ENCODE results near the gene TNS3. TPM values are rescaled to one million over a fixed set of nuclear protein-coding genes. Genes with fewer than 3 reads are reported as not detected.

Gene TNS3
- total RNA-seq, 5 donors from 2014 or later (not counting 1 experiment from before 2014, with no cell fraction given) = 0.58 to 3.7 (median 2.0) TPM

DNA sequence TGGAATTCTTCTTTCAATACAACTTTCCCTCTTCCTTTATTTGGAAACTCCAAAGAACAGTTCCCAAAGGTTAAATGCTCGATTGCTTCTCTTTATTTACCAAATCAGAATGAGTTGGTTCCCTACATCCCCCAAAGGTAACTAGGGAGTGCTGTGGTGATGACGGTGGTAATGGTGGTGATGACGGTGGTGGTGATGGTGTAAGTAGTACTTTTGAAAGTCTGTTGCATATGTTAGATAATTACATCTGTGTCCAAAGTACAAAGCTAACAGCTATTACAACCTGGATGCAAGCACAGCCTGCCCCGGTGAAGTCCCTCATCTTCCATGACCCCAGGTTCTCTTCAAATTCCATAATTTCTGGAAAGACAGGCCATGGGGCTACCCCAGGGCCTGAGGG is 115.1 kb downstream of the TNS3 start:
- H3K9me3 Mint-ChIP-seq = no peaks in the 10 kb centered on the region
- Histone ChIP-seq H3K27ac (ENCODE audit: low read length) (no peak overlapping the region), H3K4me3 (ENCODE audit: control insufficient read depth in 1 of 2, extremely low read depth in 1 of 2, low read length in 1 of 2) (no peak overlapping the region), H3K27me3 (replicated peaks in 1 of 2; ENCODE audit: control insufficient read depth in 2 of 2, extremely low read depth in 1 of 2, insufficient read depth in 2 of 2, low read length in 1 of 2) (peaks cover 0 to under 1% of the 10 kb centered on the region in 2 experiments), H3K9me3 (no peaks in the 10 kb centered on the region), H3K36me3 (ENCODE audit: control insufficient read depth in 2 of 2, extremely low read depth in 1 of 2, insufficient read depth in 1 of 2, low read length in 1 of 2) (no peaks in the 10 kb centered on the region), H3K4me1 (ENCODE audit: control insufficient read depth in 1 of 2, extremely low read depth in 1 of 2, insufficient read depth in 2 of 2, low read length in 2 of 2) (no peaks in the 10 kb centered on the region)
- WGBS (ENCODE audit: insufficient coverage) = no CpG with 5 or more reads among the region's 4 CpGs
- no peak for ATAC-seq (replicated peaks in 1 of 4)
- no peaks in the 10 kb centered on the region for H3K36me3 Mint-ChIP-seq
- ChIA-PET POLR2A (no interaction called here), CTCF (no interaction called here)
- H3K4me3 Mint-ChIP-seq = no peak overlapping the region
- H3K27me3 Mint-ChIP-seq = no peaks in the 10 kb centered on the region
- no peaks in the 10 kb centered on the region for H3K4me1 Mint-ChIP-seq
- no peak for DNase-seq
- no peak overlapping the region for H3K27ac Mint-ChIP-seq

DNA sequence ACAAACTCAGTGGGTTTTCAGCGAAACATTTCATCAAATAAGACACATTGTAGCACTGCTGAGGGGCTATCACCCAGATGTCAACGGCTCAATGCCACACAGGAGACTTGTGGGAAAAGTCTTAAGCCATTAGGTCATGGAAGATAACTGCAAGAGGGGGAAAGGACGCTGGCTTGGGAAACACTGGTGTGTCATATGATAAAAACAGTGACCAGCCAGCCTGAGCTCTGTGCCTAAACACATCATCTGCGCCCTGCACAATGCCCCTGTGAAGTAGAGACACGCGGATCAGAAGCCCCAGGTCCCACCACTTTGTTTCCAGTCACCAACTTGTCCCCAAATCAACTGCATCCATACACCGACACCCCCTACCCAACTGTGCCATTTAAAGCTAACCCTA is 116.7 kb downstream of the TNS3 start:
- no peaks in the 10 kb centered on the region for H3K9me3 Mint-ChIP-seq
- H3K4me3 Mint-ChIP-seq = no peak overlapping the region
- 85% methylated on average over 5 of the region's 7 CpGs for WGBS (ENCODE audit: insufficient coverage)
- H3K27ac Mint-ChIP-seq = no peak overlapping the region
- H3K4me1 Mint-ChIP-seq = no peaks in the 10 kb centered on the region
- ChIA-PET CTCF (no interaction called here), POLR2A (no interaction called here)
- no peak overlapping the region for H3K4me3 ChIP-seq (ENCODE audit: control insufficient read depth in 1 of 2, extremely low read depth in 1 of 2, low read length in 1 of 2)
- no peaks in the 10 kb centered on the region for H3K9me3 ChIP-seq
- H3K27ac ChIP-seq (ENCODE audit: low read length) = no peak overlapping the region
- DNase-seq (no peak), ATAC-seq (replicated peaks in 1 of 4) (no peak)
- no peaks in the 10 kb centered on the region for H3K36me3 ChIP-seq (ENCODE audit: control insufficient read depth in 2 of 2, extremely low read depth in 1 of 2, insufficient read depth in 1 of 2, low read length in 1 of 2)
- H3K4me1 ChIP-seq (ENCODE audit: control insufficient read depth in 1 of 2, extremely low read depth in 1 of 2, insufficient read depth in 2 of 2, low read length in 2 of 2) = no peaks in the 10 kb centered on the region
- H3K36me3 Mint-ChIP-seq = no peaks in the 10 kb centered on the region
- H3K27me3 ChIP-seq (replicated peaks in 1 of 2; ENCODE audit: control insufficient read depth in 2 of 2, extremely low read depth in 1 of 2, insufficient read depth in 2 of 2, low read length in 1 of 2) = no peaks in the 10 kb centered on the region
- H3K27me3 Mint-ChIP-seq = no peaks in the 10 kb centered on the region

DNA sequence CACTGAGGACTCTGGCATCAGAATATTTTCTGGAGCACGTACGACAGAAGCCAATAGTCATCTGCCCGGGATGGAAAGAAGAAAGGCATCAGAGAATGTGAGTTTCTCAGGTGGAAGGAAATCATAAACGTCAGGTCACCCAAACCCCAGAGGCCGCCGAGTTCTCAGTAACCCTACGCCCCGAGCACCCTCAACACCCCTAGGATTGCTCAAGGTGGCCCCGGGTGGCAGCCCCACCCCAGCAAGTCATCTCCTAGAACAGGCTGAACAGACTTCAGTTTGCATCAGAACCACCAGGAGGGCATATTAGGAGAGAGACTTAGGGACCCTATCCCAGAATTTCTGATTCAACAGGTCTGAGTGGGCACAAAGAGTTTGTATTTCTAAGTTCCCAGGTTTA is 117.6 kb downstream of the TNS3 start:
- H3K36me3 ChIP-seq (ENCODE audit: control insufficient read depth in 2 of 2, extremely low read depth in 1 of 2, insufficient read depth in 1 of 2, low read length in 1 of 2) = no peaks in the 10 kb centered on the region
- H3K4me1 ChIP-seq (ENCODE audit: control insufficient read depth in 1 of 2, extremely low read depth in 1 of 2, insufficient read depth in 2 of 2, low read length in 2 of 2) = no peaks in the 10 kb centered on the region
- H3K4me3 ChIP-seq (ENCODE audit: control insufficient read depth in 1 of 2, extremely low read depth in 1 of 2, low read length in 1 of 2) = no peak overlapping the region
- no peaks in the 10 kb centered on the region for H3K27me3 ChIP-seq (replicated peaks in 1 of 2; ENCODE audit: control insufficient read depth in 2 of 2, extremely low read depth in 1 of 2, insufficient read depth in 2 of 2, low read length in 1 of 2)
- H3K4me1 Mint-ChIP-seq = no peaks in the 10 kb centered on the region
- no peak for ATAC-seq (replicated peaks in 1 of 4)
- H3K36me3 Mint-ChIP-seq = no peaks in the 10 kb centered on the region
- 90% methylated on average over 2 of the region's 9 CpGs for WGBS (ENCODE audit: insufficient coverage)
- no peak overlapping the region for H3K4me3 Mint-ChIP-seq
- H3K9me3 Mint-ChIP-seq = no peaks in the 10 kb centered on the region
- DNase-seq = no peak
- no peak overlapping the region for H3K27ac Mint-ChIP-seq
- H3K27me3 Mint-ChIP-seq = no peaks in the 10 kb centered on the region
- ChIA-PET POLR2A (no interaction called here), CTCF (no interaction called here)
- no peaks in the 10 kb centered on the region for H3K9me3 ChIP-seq
- H3K27ac ChIP-seq (ENCODE audit: low read length) = no peak overlapping the region

DNA sequence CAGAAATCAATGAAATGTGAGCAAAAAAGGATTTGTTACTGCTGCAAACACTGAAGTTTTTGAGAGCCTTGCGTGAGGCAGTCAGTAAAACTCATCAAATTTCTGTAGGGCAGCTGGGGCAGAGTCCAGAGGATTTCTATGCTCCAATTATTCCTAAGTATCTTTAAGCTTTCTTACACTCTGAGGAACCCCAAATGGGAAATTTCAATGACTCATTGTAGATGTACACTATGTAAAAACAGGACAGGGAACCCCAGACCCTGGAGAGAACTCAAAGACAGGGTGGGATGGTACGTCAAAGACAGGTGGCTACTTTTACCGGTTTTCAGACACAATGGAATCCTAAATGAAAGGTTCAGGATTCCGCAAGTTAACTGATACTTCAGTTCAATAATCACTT is 120.2 kb downstream of the TNS3 start:
- no peaks in the 10 kb centered on the region for H3K4me1 Mint-ChIP-seq
- ChIA-PET CTCF (no interaction called here), POLR2A (no interaction called here)
- ATAC-seq (replicated peaks in 1 of 4) = no peak
- no peaks in the 10 kb centered on the region for H3K9me3 Mint-ChIP-seq
- no peaks in the 10 kb centered on the region for H3K4me1 ChIP-seq (ENCODE audit: control insufficient read depth in 1 of 2, extremely low read depth in 1 of 2, insufficient read depth in 2 of 2, low read length in 2 of 2)
- H3K27ac Mint-ChIP-seq = no peak overlapping the region
- no peak overlapping the region for H3K27ac ChIP-seq (ENCODE audit: low read length)
- H3K4me3 ChIP-seq (ENCODE audit: control insufficient read depth in 1 of 2, extremely low read depth in 1 of 2, low read length in 1 of 2) = no peak overlapping the region
- no peaks in the 10 kb centered on the region for H3K27me3 Mint-ChIP-seq
- H3K9me3 ChIP-seq = no peaks in the 10 kb centered on the region
- no peak for DNase-seq
- 100% methylated on average over 1 of the region's 4 CpGs for WGBS (ENCODE audit: insufficient coverage)
- no peaks in the 10 kb centered on the region for H3K36me3 Mint-ChIP-seq
- H3K4me3 Mint-ChIP-seq = no peak overlapping the region
- no peaks in the 10 kb centered on the region for H3K36me3 ChIP-seq (ENCODE audit: control insufficient read depth in 2 of 2, extremely low read depth in 1 of 2, insufficient read depth in 1 of 2, low read length in 1 of 2)
- no peaks in the 10 kb centered on the region for H3K27me3 ChIP-seq (replicated peaks in 1 of 2; ENCODE audit: control insufficient read depth in 2 of 2, extremely low read depth in 1 of 2, insufficient read depth in 2 of 2, low read length in 1 of 2)

DNA sequence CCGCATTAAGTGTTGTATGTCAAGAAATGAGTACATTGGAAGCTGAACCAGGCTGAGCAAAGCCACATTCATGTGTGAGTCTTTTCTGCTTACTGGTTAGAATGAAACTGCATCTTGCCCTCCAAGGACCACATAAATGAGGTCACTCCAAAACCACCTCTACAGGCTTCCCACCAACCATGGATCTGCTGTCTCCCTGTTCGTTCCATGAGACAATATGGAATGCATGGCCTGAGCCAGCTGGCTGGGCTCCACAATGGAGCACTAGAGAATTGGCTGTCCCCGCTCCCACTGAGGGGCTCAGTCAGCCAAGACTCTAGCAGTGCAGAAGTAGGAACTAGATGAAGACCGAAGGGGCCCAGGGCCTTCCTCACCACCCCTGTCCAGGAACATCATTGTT is 120.8 kb downstream of the TNS3 start:
- H3K9me3 ChIP-seq = no peaks in the 10 kb centered on the region
- Mint-ChIP-seq H3K4me3 (no peak overlapping the region), H3K36me3 (no peaks in the 10 kb centered on the region), H3K27me3 (no peaks in the 10 kb centered on the region), H3K27ac (no peak overlapping the region), H3K4me1 (no peaks in the 10 kb centered on the region), H3K9me3 (no peaks in the 10 kb centered on the region)
- H3K27me3 ChIP-seq (replicated peaks in 1 of 2; ENCODE audit: control insufficient read depth in 2 of 2, extremely low read depth in 1 of 2, insufficient read depth in 2 of 2, low read length in 1 of 2) = no peaks in the 10 kb centered on the region
- ChIA-PET POLR2A (no interaction called here), CTCF (no interaction called here)
- H3K4me1 ChIP-seq (ENCODE audit: control insufficient read depth in 1 of 2, extremely low read depth in 1 of 2, insufficient read depth in 2 of 2, low read length in 2 of 2) = no peaks in the 10 kb centered on the region
- H3K36me3 ChIP-seq (ENCODE audit: control insufficient read depth in 2 of 2, extremely low read depth in 1 of 2, insufficient read depth in 1 of 2, low read length in 1 of 2) = no peaks in the 10 kb centered on the region
- H3K4me3 ChIP-seq (ENCODE audit: control insufficient read depth in 1 of 2, extremely low read depth in 1 of 2, low read length in 1 of 2) = no peak overlapping the region
- WGBS (ENCODE audit: insufficient coverage) = 80% methylated on average over 3 of the region's 4 CpGs
- ATAC-seq (replicated peaks in 1 of 4) = no peak
- DNase-seq = no peak
- no peak overlapping the region for H3K27ac ChIP-seq (ENCODE audit: low read length)

DNA sequence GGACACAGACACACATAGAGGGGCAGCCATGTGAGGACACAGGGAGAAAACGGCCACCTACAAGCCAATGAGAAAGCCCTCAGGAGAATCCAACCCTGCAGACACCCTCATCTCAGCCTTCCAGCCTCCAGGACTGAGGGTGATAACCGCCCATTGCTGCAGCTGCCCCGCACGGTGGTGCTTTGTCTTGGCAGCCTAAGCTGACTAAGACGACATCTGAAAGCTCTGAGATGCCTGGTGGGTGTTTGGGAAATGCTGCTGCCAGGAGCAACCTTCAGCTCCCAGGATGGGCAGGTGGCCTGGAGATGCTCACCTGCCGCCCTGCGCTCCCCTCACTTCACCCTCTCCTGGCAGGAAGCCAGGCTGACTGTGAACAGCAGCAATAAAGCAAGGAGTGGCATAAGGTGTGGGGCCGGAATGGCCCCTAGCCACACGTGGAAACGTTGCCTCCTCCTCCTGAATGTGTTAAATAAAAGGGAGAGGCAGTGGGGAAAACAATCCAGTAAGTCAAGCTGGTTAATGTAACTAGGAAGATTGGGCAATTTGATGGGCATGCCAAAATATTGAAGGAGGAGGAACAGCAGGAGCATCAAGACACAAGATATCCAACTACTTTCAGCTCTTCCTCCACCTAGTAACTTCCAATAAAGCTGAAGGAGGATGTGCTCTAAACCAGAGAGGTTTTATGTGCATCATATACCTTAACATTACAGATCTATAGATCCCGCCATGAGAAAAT is 121.5 kb downstream of the TNS3 start:
- no peaks in the 10 kb centered on the region for H3K36me3 Mint-ChIP-seq
- POLR2A ChIA-PET = no interaction called here

DNA sequence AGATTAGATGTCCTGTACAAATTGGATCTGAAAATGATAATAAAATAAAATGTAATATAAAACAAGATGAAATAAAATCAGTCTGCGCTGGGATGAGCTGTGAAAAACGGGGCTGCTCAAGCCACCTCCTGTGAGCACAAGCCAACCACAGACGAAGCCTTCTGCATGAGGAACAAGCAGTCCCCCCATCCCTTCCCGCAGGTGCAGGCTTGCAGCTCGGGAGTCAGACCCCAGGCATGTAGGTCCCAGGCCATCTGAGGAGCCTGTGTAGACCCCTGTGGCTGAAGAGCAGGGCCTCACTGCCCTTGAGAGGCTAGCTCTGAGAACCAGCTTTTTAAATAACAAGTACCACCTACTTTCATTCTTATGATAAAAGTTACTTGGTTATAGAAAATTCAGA is 123.4 kb downstream of the TNS3 start:
- Histone ChIP-seq H3K27ac (ENCODE audit: low read length) (no peak overlapping the region), H3K4me3 (ENCODE audit: control insufficient read depth in 1 of 2, extremely low read depth in 1 of 2, low read length in 1 of 2) (no peak overlapping the region), H3K4me1 (ENCODE audit: control insufficient read depth in 1 of 2, extremely low read depth in 1 of 2, insufficient read depth in 2 of 2, low read length in 2 of 2) (no peaks in the 10 kb centered on the region), H3K36me3 (ENCODE audit: control insufficient read depth in 2 of 2, extremely low read depth in 1 of 2, insufficient read depth in 1 of 2, low read length in 1 of 2) (no peaks in the 10 kb centered on the region), H3K27me3 (replicated peaks in 1 of 2; ENCODE audit: control insufficient read depth in 2 of 2, extremely low read depth in 1 of 2, insufficient read depth in 2 of 2, low read length in 1 of 2) (peaks cover 0 to 16% of the 10 kb centered on the region in 2 experiments), H3K9me3 (no peaks in the 10 kb centered on the region)
- Mint-ChIP-seq H3K27ac (no peak overlapping the region), H3K27me3 (no peaks in the 10 kb centered on the region), H3K4me3 (no peak overlapping the region), H3K36me3 (no peaks in the 10 kb centered on the region), H3K4me1 (peaks cover 0 to 1% (median 0%) of the 10 kb centered on the region in 3 donors), H3K9me3 (no peaks in the 10 kb centered on the region)
- 78% methylated on average over 3 of the region's 5 CpGs for WGBS (ENCODE audit: insufficient coverage)
- ChIA-PET CTCF (no interaction called here), POLR2A (no interaction called here)
- ATAC-seq (replicated peaks in 1 of 4) (no peak), DNase-seq (no peak)

More for the DNA sequence above, 121.5 kb downstream of the TNS3 start:
- ATAC-seq (replicated peaks in 1 of 4) (no peak), DNase-seq (no peak)
- no peaks in the 10 kb centered on the region for H3K4me1 Mint-ChIP-seq
- H3K27ac Mint-ChIP-seq = no peak overlapping the region
- Histone ChIP-seq H3K9me3 (no peaks in the 10 kb centered on the region), H3K27me3 (replicated peaks in 1 of 2; ENCODE audit: control insufficient read depth in 2 of 2, extremely low read depth in 1 of 2, insufficient read depth in 2 of 2, low read length in 1 of 2) (peaks cover 0 to 4% of the 10 kb centered on the region in 2 experiments), H3K36me3 (ENCODE audit: control insufficient read depth in 2 of 2, extremely low read depth in 1 of 2, insufficient read depth in 1 of 2, low read length in 1 of 2) (no peaks in the 10 kb centered on the region), H3K27ac (ENCODE audit: low read length) (no peak overlapping the region), H3K4me1 (ENCODE audit: control insufficient read depth in 1 of 2, extremely low read depth in 1 of 2, insufficient read depth in 2 of 2, low read length in 2 of 2) (no peaks in the 10 kb centered on the region), H3K4me3 (ENCODE audit: control insufficient read depth in 1 of 2, extremely low read depth in 1 of 2, low read length in 1 of 2) (no peak overlapping the region)
- no peaks in the 10 kb centered on the region for H3K9me3 Mint-ChIP-seq
- no peaks in the 10 kb centered on the region for H3K27me3 Mint-ChIP-seq
- CTCF ChIA-PET = no interaction called here
- 81% methylated on average over 6 of the region's 11 CpGs for WGBS (ENCODE audit: insufficient coverage)
- no peak overlapping the region for H3K4me3 Mint-ChIP-seq
